Upper lobe of left lung (tissue), 6 donors: ENCODE data around the gene LGALS1. TPM values are rescaled to one million over a fixed set of nuclear protein-coding genes. Genes with fewer than 3 reads are reported as not detected.
A peak's percentile ranks its signal among the peaks of the same experiment; 100 is the strongest.

Experiments
- ATAC-seq, 2 donors: fragments of 200-7000 bp; cut with Tn5 transposase; one replicate each; pipeline ENCODE4 v1.9.1; 2022; ENCODE audit warnings: mild to moderate bottlenecking in 2 of 2, moderate library complexity in 2 of 2; ENCODE audit not compliant: low FRiP score in 2 of 2
- DNase-seq, 2 donors: peaks; one replicate each; pipeline ENCODE4 v3.0.0-alpha.2; 2019 to 2020
- H3K27ac ChIP-seq, 4 donors: fragments of 200-600 bp; sonication (generic); one replicate each; pipeline ENCODE4 v1.5.1; 2016 to 2019
- H3K27me3 ChIP-seq, 4 donors: fragments of 200-600 bp; sonication (generic); one replicate each; pipeline ENCODE4 v1.5.1; 2017 to 2019
- H3K36me3 ChIP-seq, 4 donors: fragments of 200-600 bp; sonication (generic); one replicate each; pipeline ENCODE4 v1.5.1; 2016 to 2019
- H3K4me1 ChIP-seq, 4 donors: fragments of 200-600 bp; sonication (generic); one replicate each; pipeline ENCODE4 v1.5.1; 2018 to 2019
- H3K4me3 ChIP-seq, 4 donors: fragments of 200-600 bp; sonication (generic); one replicate each; pipeline ENCODE4 v1.5.1; 2017 to 2019; ENCODE audit warnings: mild to moderate bottlenecking in 2 of 4, moderate library complexity in 1 of 4
- H3K9me3 ChIP-seq, 4 donors: fragments of 200-600 bp; sonication (generic); one replicate each; pipeline ENCODE4 v1.5.1; 2018 to 2019
- CTCF ChIP-seq, 6 experiments: fragments of 450-650 bp in 4 of 6; fragments of 200-600 bp in 2 of 6; sonication (generic) in 2 of 6; IDR thresholded peaks; one replicate each; pipeline ENCODE4 v1.5.1; 2016 to 2019; ENCODE audit warnings: antibody characterized with exemption in 6 of 6
- EP300 ChIP-seq, 4 donors: sonication (generic); formaldehyde crosslinking; IDR thresholded peaks; one replicate each; pipeline ENCODE4 v1.5.1; 2017; ENCODE audit warnings: antibody characterized with exemption in 4 of 4, control low read depth in 2 of 4
- POLR2A ChIP-seq, 4 donors: fragments of 450-650 bp; IDR thresholded peaks; one replicate each; pipeline ENCODE4 v1.5.1; 2016 to 2017; ENCODE audit warnings: antibody characterized with exemption in 4 of 4, mild to moderate bottlenecking in 2 of 4
- POLR2AphosphoS5 ChIP-seq, 2 donors: sonication (generic); formaldehyde crosslinking; IDR thresholded peaks; one replicate each; pipeline ENCODE4 v1.5.1; 2017; ENCODE audit warnings: antibody characterized with exemption in 2 of 2
- WGBS, 2 donors: methylation state at CpG; one replicate each; pipeline ENCODE4 v1.1.5; 2017 to 2018; 5-methylcytosine and 5-hydroxymethylcytosine counted together
- total RNA-seq, 6 donors: library from RNA; depleted of rRNA in 4 of 6; stranded (reverse); fragments of >200 nt in 4 of 6; gene quantifications; one replicate each; pipeline versions ENCODE4 v1.1.0 to v1.2.1, GENCODE V29; 2016 to 2021
- donor health status: DM: no; HTN: no; CAD: no; lungs with moderate emphysema.
- donor health status: DM: no; HTN: yes; CAD: no; lungs with severe emphysema.

The LGALS1 gene
- total RNA-seq, 6 donors from 2014 or later, result 125 to 750 (median 400) TPM

- H3K27ac ChIP-seq, result peak overlapping the region in 1 of 4 donors; percentile 90
- WGBS, 2 donors, result 87 to 100% methylated on average over 4 to 5 of the region's 5 CpGs
- no peaks in the 10 kb centered on the region for H3K27me3 ChIP-seq
- TF ChIP-seq POLR2AphosphoS5 (IDR thresholded peaks at IDR 0.05) (no peak), EP300 (IDR thresholded peaks at IDR 0.05) (no peak), CTCF (IDR thresholded peaks at IDR 0.05) (no peak), POLR2A (IDR thresholded peaks at IDR 0.05) (no peak)
- no peak overlapping the region for H3K4me3 ChIP-seq
- H3K9me3 ChIP-seq, result no peaks in the 10 kb centered on the region
- peaks cover 41 to 48% (median 45%) of the 10 kb centered on the region in 4 donors for H3K4me1 ChIP-seq
- DNase-seq (no peak), ATAC-seq (no peak)
- H3K36me3 ChIP-seq, result peaks cover 0 to 19% (median 1%) of the 10 kb centered on the region in 4 donors
Measured at GRCh38 chr22:37641561-37641949, 33.9 kb upstream of the LGALS1 start.

- Histone ChIP-seq H3K4me3 (no peak overlapping the region), H3K4me1 (peaks cover 33 to 37% (median 36%) of the 10 kb centered on the region in 4 donors), H3K9me3 (no peaks in the 10 kb centered on the region), H3K36me3 (peaks cover 0 to 33% (median 3%) of the 10 kb centered on the region in 4 donors), H3K27me3 (no peaks in the 10 kb centered on the region), H3K27ac (no peak overlapping the region)
- peak; percentile 87 to 88 for ATAC-seq
- peak in 1 of 2 donors; percentile 85 for DNase-seq
- 29 to 90% methylated on average over 3 to 9 of the region's 9 CpGs for WGBS, 2 donors
- TF ChIP-seq POLR2A (IDR thresholded peaks at IDR 0.05) (no peak), EP300 (IDR thresholded peaks at IDR 0.05) (no peak), POLR2AphosphoS5 (IDR thresholded peaks at IDR 0.05) (no peak), CTCF (IDR thresholded peaks at IDR 0.05) (peak; percentile 88 to 94 (median 93))
Measured at GRCh38 chr22:37643225-37643847, 32.1 kb upstream of the LGALS1 start.

GRCh38 chr22:37647317-37647716 lies 28.1 kb upstream of the LGALS1 start:
- Histone ChIP-seq H3K9me3 (no peaks in the 10 kb centered on the region), H3K4me3 (no peak overlapping the region), H3K27ac (no peak overlapping the region), H3K4me1 (peaks cover 5 to 10% (median 9%) of the 10 kb centered on the region in 4 donors), H3K36me3 (peaks cover 0 to 59% (median 18%) of the 10 kb centered on the region in 4 donors), H3K27me3 (no peaks in the 10 kb centered on the region)
- DNase-seq (no peak), ATAC-seq (no peak)
- TF ChIP-seq POLR2A (IDR thresholded peaks at IDR 0.05) (no peak), POLR2AphosphoS5 (IDR thresholded peaks at IDR 0.05) (no peak), CTCF (IDR thresholded peaks at IDR 0.05) (no peak), EP300 (IDR thresholded peaks at IDR 0.05) (no peak)
- WGBS, 2 donors, result 89 to 94% methylated on average over 8 of the region's 9 CpGs

GRCh38 chr22:37647928-37648327 lies 27.5 kb upstream of the LGALS1 start:
- Histone ChIP-seq H3K9me3 (no peaks in the 10 kb centered on the region), H3K27ac (no peak overlapping the region), H3K36me3 (peaks cover 0 to 55% (median 18%) of the 10 kb centered on the region in 4 donors), H3K4me3 (no peak overlapping the region), H3K4me1 (peaks cover 3 to 8% (median 8%) of the 10 kb centered on the region in 4 donors), H3K27me3 (no peaks in the 10 kb centered on the region)
- WGBS, 2 donors, result 84 to 96% methylated on average over 6 to 9 of the region's 9 CpGs
- no peak for ATAC-seq
- TF ChIP-seq POLR2AphosphoS5 (IDR thresholded peaks at IDR 0.05) (no peak), POLR2A (IDR thresholded peaks at IDR 0.05) (no peak), CTCF (IDR thresholded peaks at IDR 0.05) (no peak), EP300 (IDR thresholded peaks at IDR 0.05) (no peak)
- no peak for DNase-seq
